Myocyte (in vitro differentiated cells): ENCODE measurements around the gene DPT. TPM values are rescaled to one million over a fixed set of nuclear protein-coding genes. Genes with fewer than 3 reads are reported as not detected.

ENCODE experiments used
- DNase-seq: peaks from one replicate; pipeline ENCODE4 v3.0.0-alpha.2; 2012; ENCODE audit warnings: low read depth
- total RNA-seq: library from RNA; depleted of rRNA; stranded (reverse); fragments of >200 nt; gene quantifications from 2 replicates; pipeline ENCODE4 v1.2.3, GENCODE V29; 2014

Gene DPT
- total RNA-seq, 1 donor from 2014 or later: not detected

- no peak for DNase-seq
Measured at GRCh38 chr1:168736520-168736919, 7.5 kb upstream of the DPT start.

- no peak for DNase-seq
Measured at GRCh38 chr1:168735974-168736373, 7.0 kb upstream of the DPT start.

- no peak for DNase-seq
Measured at GRCh38 chr1:168734946-168735345, 5.9 kb upstream of the DPT start.

- DNase-seq: no peak
Measured at GRCh38 chr1:168734271-168734670, 5.3 kb upstream of the DPT start.

GRCh38 chr1:168733241-168733640 lies 4.2 kb upstream of the DPT start:
- DNase-seq: no peak

GRCh38 chr1:168732736-168733135 lies 3.7 kb upstream of the DPT start:
- no peak for DNase-seq

GRCh38 chr1:168731244-168731953 lies 2.4 kb upstream of the DPT start:
- no peak for DNase-seq

- no peak for DNase-seq
Measured at GRCh38 chr1:168729405-168729802, 398 bp upstream of the DPT start.

- DNase-seq: no peak
Measured at GRCh38 chr1:168726719-168727118, 2.3 kb downstream of the DPT start.

GRCh38 chr1:168726281-168726680 lies 2.7 kb downstream of the DPT start:
- DNase-seq: no peak

GRCh38 chr1:168725831-168726230 lies 3.2 kb downstream of the DPT start:
- DNase-seq: no peak

- no peak for DNase-seq
Measured at GRCh38 chr1:168725060-168725459, 3.9 kb downstream of the DPT start.

GRCh38 chr1:168723000-168723399 lies 6.0 kb downstream of the DPT start:
- no peak for DNase-seq

- DNase-seq: no peak
Measured at GRCh38 chr1:168720839-168721238, 8.2 kb downstream of the DPT start.

GRCh38 chr1:168719306-168720111 lies 9.5 kb downstream of the DPT start:
- no peak for DNase-seq

- DNase-seq: no peak
Measured at GRCh38 chr1:168717906-168718891, 10.8 kb downstream of the DPT start.

- DNase-seq: no peak
Measured at GRCh38 chr1:168714012-168714411, 15.0 kb downstream of the DPT start.

GRCh38 chr1:168709405-168710363 lies 19.3 kb downstream of the DPT start:
- no peak for DNase-seq

- peak; percentile 91 for DNase-seq
Measured at GRCh38 chr1:168708698-168709404, 20.2 kb downstream of the DPT start.
